GM18868 (cell line): Measurements from ENCODE around the gene GRIN3B.

ENCODE experiments used
- ATAC-seq: cut with Tn5 transposase; IDR thresholded peaks from one replicate; pipeline ENCODE4 v1.9.1; 2021; ENCODE audit warnings: mild to moderate bottlenecking, moderate library complexity; ENCODE audit not compliant: unreplicated experiment

GRIN3B gene

GRCh38 chr19:1040476-1041271 lies 40.5 kb downstream of the GRIN3B start:
- ATAC-seq = peak; percentile 43

- no peak for ATAC-seq
Measured at GRCh38 chr19:1041272-1041834, 41.1 kb downstream of the GRIN3B start.

GRCh38 chr19:1041835-1042685 lies 41.8 kb downstream of the GRIN3B start:
- ATAC-seq = no peak

- no peak for ATAC-seq
Measured at GRCh38 chr19:1042689-1043511, 42.7 kb downstream of the GRIN3B start.

GRCh38 chr19:1045247-1045603 lies 45.0 kb downstream of the GRIN3B start:
- ATAC-seq = no peak

- no peak for ATAC-seq
Measured at GRCh38 chr19:1046117-1046626, 46.0 kb downstream of the GRIN3B start.

GRCh38 chr19:1046836-1047695 lies 46.8 kb downstream of the GRIN3B start:
- no peak for ATAC-seq

- ATAC-seq = no peak
Measured at GRCh38 chr19:1047696-1048147, 47.5 kb downstream of the GRIN3B start.

- no peak for ATAC-seq
Measured at GRCh38 chr19:1049106-1049505, 48.9 kb downstream of the GRIN3B start.

GRCh38 chr19:1049800-1050199 lies 49.6 kb downstream of the GRIN3B start:
- no peak for ATAC-seq

GRCh38 chr19:1050989-1051788 lies 51.0 kb downstream of the GRIN3B start:
- ATAC-seq = no peak

- ATAC-seq = no peak
Measured at GRCh38 chr19:1051791-1052190, 51.6 kb downstream of the GRIN3B start.

- ATAC-seq = no peak
Measured at GRCh38 chr19:1052349-1052975, 52.2 kb downstream of the GRIN3B start.

- ATAC-seq = no peak
Measured at GRCh38 chr19:1053176-1054101, 53.2 kb downstream of the GRIN3B start.

GRCh38 chr19:1054102-1055027 lies 54.1 kb downstream of the GRIN3B start:
- ATAC-seq = no peak

- no peak for ATAC-seq
Measured at GRCh38 chr19:1055028-1055425, 54.8 kb downstream of the GRIN3B start.
